ENCODE results near the gene KCNAB2.

KCNAB2 gene

DNA sequence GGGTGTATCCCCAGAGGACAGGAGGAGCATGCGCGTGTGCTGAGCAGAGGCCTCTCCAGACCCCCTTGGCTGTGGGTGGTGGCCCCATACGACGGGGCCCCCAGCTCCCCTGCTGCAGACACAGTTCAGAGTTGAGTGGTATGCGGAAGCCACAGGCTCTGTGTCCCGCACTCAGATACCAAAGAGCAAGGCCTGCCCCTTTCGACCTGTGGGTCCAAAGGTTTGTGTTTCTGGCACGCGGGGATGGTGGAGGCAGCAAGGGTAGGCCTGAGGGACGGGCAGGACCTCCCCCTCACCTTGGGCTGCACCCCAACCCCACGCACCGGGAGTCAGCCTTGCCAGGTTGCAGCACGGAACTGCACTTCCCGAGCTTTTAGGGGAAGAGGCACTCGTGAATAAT is at the start of gene KCNAB2:
Gene KCNAB2, plus strand, starts transcription at position 328 of the 400 bp plus-strand sequence. CDS start 5,649 bp downstream, outside the sequence.
- H3K4me1 ChIP-seq = peaks cover 83% of the 10 kb centered on the region
- peaks cover 89% of the 10 kb centered on the region for H3K36me3 ChIP-seq
- no peaks in the 10 kb centered on the region for H3K9me3 ChIP-seq
- H3K9ac ChIP-seq = no peak within 1 kb of the TSS
- H3K4me2 ChIP-seq = peak within 1 kb of the TSS; percentile 65
- H3K27me3 ChIP-seq = no peaks in the 10 kb centered on the region
- H3K27ac ChIP-seq = peak within 1 kb of the TSS; percentile 22; the same call in 1 of the 2 replicates
- H3K4me3 ChIP-seq = no peak within 1 kb of the TSS
- H4K20me1 ChIP-seq = peaks cover 99% of the 10 kb centered on the region
- TF ChIP-seq Cebpa-rat (IDR thresholded peaks at IDR 0.05) = no peak

DNA sequence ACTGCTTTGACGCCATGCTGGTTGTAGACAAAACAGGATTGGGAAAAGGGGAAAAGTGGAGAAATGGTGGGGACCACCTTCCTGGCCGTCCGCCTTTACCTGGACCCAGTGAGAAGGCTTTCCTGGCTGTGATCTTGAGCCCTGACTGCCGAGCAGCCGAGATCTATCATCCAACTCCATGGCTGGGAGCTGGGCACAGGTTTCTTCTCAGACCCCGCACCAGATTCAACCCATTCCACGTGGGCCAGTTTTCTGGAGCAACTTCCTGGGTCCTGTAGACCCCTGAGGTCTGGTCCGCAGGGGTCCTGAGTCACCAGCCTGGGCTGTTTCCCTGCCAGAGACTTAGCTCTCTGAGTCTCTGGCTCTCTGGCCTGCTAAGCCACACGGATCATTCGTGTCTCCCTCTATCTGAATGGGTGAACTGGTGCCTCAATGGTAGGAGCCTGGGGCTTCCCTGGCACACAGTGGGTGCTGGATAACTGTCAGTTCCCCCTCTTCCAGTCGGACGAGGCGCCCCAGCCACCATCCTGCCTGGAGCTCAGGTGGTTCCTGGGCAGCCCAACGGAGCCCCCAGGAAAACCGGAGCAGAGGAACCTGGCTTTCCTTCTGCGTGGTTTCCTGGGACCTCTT is 48.9 kb upstream of the KCNAB2 start:
- no peak overlapping the region for H3K4me2 ChIP-seq
- TF ChIP-seq Cebpa-rat (IDR thresholded peaks at IDR 0.05) = no peak
- no peaks in the 10 kb centered on the region for H3K27me3 ChIP-seq
- peaks cover 17% of the 10 kb centered on the region; the same call in 1 of the 2 replicates for H3K36me3 ChIP-seq
- H3K9me3 ChIP-seq = no peaks in the 10 kb centered on the region
- H3K4me1 ChIP-seq = peaks cover 61% of the 10 kb centered on the region
- H3K9ac ChIP-seq = no peak overlapping the region
- peaks cover 84% of the 10 kb centered on the region for H4K20me1 ChIP-seq
- no peak overlapping the region for H3K4me3 ChIP-seq
- H3K27ac ChIP-seq = 0 out of 2 replicates have a peak overlapping the region, but pooled peaks have one; percentile 16

GRCh38 chr1:5997316-5997715 is 48.4 kb upstream of the KCNAB2 start:
- H3K27me3 ChIP-seq = no peaks in the 10 kb centered on the region
- peaks cover 66% of the 10 kb centered on the region for H3K4me1 ChIP-seq
- 0 out of 2 replicates have a peak overlapping the region, but pooled peaks have one; percentile 16 for H3K27ac ChIP-seq
- no peak overlapping the region for H3K4me3 ChIP-seq
- peaks cover 90% of the 10 kb centered on the region for H4K20me1 ChIP-seq
- H3K4me2 ChIP-seq = no peak overlapping the region
- H3K36me3 ChIP-seq = peaks cover 17% of the 10 kb centered on the region; the same call in 1 of the 2 replicates
- H3K9me3 ChIP-seq = no peaks in the 10 kb centered on the region
- TF ChIP-seq Cebpa-rat (IDR thresholded peaks at IDR 0.05) = no peak
- no peak overlapping the region for H3K9ac ChIP-seq

- peaks cover 97% of the 10 kb centered on the region for H4K20me1 ChIP-seq
- no peaks in the 10 kb centered on the region for H3K27me3 ChIP-seq
- H3K9me3 ChIP-seq = no peaks in the 10 kb centered on the region
- no peak overlapping the region for H3K4me2 ChIP-seq
- H3K4me1 ChIP-seq = peaks cover 75% of the 10 kb centered on the region
- no peak overlapping the region for H3K27ac ChIP-seq
- no peak overlapping the region for H3K4me3 ChIP-seq
- no peak for TF ChIP-seq Cebpa-rat (IDR thresholded peaks at IDR 0.05)
- H3K36me3 ChIP-seq = peaks cover 17% of the 10 kb centered on the region; the same call in 1 of the 2 replicates
- no peak overlapping the region for H3K9ac ChIP-seq
Measured at GRCh38 chr1:5998051-5998905, 47.4 kb upstream of the KCNAB2 start.

DNA sequence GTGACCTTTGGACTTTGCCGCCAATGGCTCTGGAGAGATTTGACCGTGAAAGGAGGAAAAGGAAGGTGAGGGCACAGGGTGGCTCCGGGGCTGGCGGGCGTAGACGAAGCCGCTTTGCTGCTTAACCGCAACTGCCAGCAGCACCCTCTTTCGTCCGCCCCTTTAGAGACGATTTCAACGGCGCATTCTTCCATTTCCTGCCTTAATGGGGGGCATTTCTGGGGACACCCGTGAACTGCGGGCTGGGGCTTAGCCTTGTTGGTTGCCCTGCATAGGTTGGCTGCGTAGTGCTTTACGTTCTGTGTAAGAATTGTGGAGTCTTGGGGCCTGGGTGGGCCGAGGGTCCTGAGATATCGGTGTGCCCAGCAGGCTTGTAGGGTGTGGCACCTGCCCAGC is 46.8 kb upstream of the KCNAB2 start:
- H3K27me3 ChIP-seq = no peaks in the 10 kb centered on the region
- H3K4me1 ChIP-seq = peaks cover 75% of the 10 kb centered on the region
- H4K20me1 ChIP-seq = peaks cover 97% of the 10 kb centered on the region
- H3K4me2 ChIP-seq = no peak overlapping the region
- no peak for TF ChIP-seq Cebpa-rat (IDR thresholded peaks at IDR 0.05)
- no peaks in the 10 kb centered on the region for H3K9me3 ChIP-seq
- no peak overlapping the region for H3K9ac ChIP-seq
- no peak overlapping the region for H3K4me3 ChIP-seq
- H3K27ac ChIP-seq = no peak overlapping the region
- H3K36me3 ChIP-seq = peaks cover 17% of the 10 kb centered on the region; the same call in 1 of the 2 replicates

DNA sequence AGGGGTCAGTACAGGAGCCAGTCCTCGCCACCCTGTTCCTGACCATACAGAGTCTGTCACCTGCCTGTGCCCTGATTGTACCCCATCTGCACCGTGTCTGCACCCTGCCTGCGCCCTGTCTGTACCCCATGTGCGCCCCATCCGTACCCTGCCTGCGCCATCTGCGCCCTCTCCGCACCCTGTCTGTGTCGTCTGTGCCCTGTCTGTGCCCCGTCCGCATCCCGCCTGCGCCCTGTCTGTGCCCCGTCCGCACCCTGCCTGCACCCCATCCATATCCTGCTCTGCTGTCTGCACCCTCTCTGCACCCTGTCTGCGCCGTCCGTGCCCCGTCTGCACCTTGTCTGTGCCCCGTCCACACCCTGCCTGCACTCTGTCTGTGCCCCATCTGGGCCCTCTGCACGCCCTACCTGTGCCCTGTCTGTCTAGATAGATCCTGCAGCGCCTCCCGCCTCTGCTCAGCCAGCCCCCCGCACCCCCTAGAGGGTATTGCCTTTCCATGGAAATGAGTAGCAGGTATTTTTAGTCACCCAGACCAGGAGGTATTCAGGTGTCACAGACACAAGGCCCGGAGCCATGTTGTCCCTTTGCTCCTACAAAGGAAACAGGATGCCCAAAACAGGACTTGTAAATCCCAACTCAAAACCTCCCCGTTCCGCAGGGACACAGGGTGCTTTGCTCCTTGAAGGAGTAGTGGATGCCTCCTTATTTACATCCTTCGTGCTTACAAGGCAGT is 45.8 kb upstream of the KCNAB2 start:
- Histone ChIP-seq H3K9ac (no peak overlapping the region), H3K27me3 (no peaks in the 10 kb centered on the region), H3K27ac (no peak overlapping the region), H3K4me3 (no peak overlapping the region), H3K9me3 (no peaks in the 10 kb centered on the region), H4K20me1 (peaks cover 94% of the 10 kb centered on the region), H3K36me3 (peaks cover 17% of the 10 kb centered on the region; the same call in 1 of the 2 replicates), H3K4me1 (peaks cover 72% of the 10 kb centered on the region), H3K4me2 (no peak overlapping the region)
- TF ChIP-seq Cebpa-rat (IDR thresholded peaks at IDR 0.05) = no peak

DNA sequence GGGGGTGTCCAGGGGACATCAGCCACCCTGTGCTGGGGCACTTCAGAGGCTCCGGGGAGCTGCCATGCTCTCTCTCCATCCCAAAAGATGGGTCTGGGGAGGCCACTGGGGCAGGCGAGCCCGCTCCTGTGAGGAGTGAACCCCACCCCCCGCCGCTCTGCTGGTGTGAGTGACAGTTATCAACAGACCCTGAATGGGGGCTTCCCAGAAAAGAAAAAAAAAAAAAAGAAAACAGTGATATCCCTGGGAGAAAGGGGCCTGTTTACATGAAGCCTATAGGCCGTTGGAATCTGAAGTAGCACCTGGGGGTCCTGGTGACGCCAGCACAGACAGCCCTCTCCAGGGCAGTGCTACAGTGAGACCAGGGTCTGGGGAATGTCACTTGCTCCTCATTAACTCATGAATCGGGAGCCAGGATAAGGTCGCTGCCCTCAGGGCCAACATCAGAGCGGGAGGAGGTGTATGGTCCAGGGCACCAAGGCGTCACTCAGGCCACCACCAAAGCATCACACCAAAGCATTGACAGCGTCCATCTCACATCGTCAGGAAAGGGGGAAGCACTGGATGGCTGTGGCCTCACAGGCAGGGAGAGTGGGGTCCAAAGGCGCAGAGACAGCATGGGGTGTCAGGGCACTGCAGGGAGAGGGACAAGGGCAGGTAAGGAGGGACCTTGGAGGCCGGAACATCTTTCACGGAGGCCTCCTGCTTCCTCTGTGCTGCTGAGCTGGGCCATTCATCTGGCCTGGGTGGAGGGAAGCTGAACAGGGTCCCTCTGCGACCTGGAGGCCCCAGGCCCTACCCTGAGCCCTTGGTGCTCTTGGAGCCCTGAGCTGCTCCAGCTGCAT is 45.0 kb upstream of the KCNAB2 start:
- no peak overlapping the region for H3K4me3 ChIP-seq
- H3K27ac ChIP-seq = no peak overlapping the region
- H3K4me2 ChIP-seq = peak overlapping the region; percentile 78; the same call in 1 of the 2 replicates
- peaks cover 14% of the 10 kb centered on the region; the same call in 1 of the 2 replicates for H3K36me3 ChIP-seq
- H3K9ac ChIP-seq = 0 out of 2 replicates have a peak overlapping the region, but pooled peaks have one; percentile 58
- H3K4me1 ChIP-seq = peaks cover 68% of the 10 kb centered on the region
- TF ChIP-seq Cebpa-rat (IDR thresholded peaks at IDR 0.05) = no peak
- no peaks in the 10 kb centered on the region for H3K27me3 ChIP-seq
- H3K9me3 ChIP-seq = no peaks in the 10 kb centered on the region
- peaks cover 86% of the 10 kb centered on the region for H4K20me1 ChIP-seq

- no peak overlapping the region for H3K4me3 ChIP-seq
- peaks cover 61% of the 10 kb centered on the region for H3K4me1 ChIP-seq
- H3K27ac ChIP-seq = peak overlapping the region; percentile 64
- H3K9ac ChIP-seq = peak overlapping the region; percentile 58
- peaks cover 77% of the 10 kb centered on the region for H4K20me1 ChIP-seq
- H3K9me3 ChIP-seq = no peaks in the 10 kb centered on the region
- H3K36me3 ChIP-seq = peaks cover under 1% of the 10 kb centered on the region; the same call in 1 of the 2 replicates
- no peak for TF ChIP-seq Cebpa-rat (IDR thresholded peaks at IDR 0.05)
- no peaks in the 10 kb centered on the region for H3K27me3 ChIP-seq
- H3K4me2 ChIP-seq = peak overlapping the region; percentile 78
Measured at GRCh38 chr1:6001992-6002576, 43.6 kb upstream of the KCNAB2 start.
